GM18867 (cell line): Measurements from ENCODE around the gene DYRK3.

Source experiments
- ATAC-seq: cut with Tn5 transposase; IDR thresholded peaks from one replicate; pipeline ENCODE4 v1.9.1; 2021; ENCODE audit warnings: mild to moderate bottlenecking, moderate library complexity; ENCODE audit not compliant: unreplicated experiment

Gene DYRK3

DNA sequence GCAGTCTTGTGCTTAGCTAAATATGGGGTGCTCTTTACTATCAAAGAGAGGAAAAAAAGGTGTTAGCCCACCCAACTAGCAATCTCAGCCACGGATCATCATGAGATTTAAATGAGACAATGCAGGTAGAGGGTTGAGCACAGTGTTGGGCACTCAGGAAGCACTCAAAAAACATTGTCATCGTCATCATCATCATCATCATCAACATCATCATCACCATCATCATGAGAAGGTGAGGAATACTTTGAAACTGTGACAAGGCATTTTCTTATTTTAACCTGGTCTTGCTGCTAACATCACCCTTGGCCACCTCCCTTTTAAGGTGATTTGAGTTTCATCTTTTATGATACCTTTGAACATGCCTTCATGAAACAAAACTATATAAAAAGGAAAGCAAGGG, 46.0 kb downstream of the DYRK3 start:
- ATAC-seq: no peak

DNA sequence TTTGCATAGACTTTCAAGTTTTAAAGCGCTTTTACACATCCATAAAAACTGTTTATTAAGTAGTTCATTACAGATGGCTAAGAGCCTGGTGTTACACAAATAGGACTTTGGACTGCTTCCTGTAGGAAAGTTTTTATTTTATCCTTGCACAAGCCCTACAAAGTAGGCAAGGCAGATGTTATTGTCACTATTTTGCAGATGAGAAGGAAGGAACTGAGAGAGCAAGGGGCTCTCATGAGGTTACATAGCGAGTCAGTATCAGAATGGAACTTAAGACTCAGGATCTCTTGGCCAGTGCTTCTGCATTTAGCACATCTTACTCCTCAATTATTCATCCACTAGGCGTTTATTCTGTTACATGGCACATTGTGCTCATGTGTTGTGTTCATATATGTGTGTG, 46.8 kb downstream of the DYRK3 start:
- ATAC-seq: no peak

DNA sequence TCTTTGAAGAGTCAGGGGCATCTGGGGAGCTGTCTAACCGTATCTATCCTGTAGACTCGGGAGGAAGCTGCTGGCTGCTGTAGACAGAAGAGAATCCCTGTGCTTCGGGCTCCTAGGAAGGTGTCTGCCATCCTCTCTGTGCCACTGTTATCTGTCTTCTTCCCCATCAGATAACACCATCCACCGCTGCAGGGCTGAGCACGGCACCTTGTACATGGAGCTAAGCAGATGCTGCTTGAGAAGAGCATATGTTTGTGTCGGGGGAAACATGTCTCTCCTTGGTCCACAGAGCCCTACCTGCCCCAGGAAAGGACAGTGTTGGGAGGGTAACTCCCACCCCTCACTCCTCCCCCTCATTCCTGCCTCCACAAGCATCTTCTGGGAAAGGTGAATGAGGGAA, 48.0 kb downstream of the DYRK3 start:
- ATAC-seq: no peak

DNA sequence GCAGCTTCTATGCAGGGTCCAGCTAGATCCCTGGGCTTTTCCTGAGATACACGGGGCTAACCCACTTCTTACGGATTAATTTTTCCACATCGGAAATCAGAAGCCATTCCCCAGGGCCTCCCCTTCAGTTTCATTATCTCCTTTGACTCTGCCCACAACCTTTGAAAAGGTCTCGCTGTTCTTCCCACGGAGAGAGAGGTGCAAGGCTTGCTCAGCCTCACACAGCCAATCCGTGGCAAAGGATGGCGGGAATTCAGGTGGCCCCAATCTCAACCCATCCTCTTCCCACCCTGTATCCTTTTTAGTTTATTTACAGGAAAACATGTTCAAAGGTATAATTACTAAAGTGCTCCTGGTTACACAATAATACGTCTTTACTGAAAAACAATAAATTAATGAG, 48.7 kb downstream of the DYRK3 start:
- ATAC-seq: no peak

DNA sequence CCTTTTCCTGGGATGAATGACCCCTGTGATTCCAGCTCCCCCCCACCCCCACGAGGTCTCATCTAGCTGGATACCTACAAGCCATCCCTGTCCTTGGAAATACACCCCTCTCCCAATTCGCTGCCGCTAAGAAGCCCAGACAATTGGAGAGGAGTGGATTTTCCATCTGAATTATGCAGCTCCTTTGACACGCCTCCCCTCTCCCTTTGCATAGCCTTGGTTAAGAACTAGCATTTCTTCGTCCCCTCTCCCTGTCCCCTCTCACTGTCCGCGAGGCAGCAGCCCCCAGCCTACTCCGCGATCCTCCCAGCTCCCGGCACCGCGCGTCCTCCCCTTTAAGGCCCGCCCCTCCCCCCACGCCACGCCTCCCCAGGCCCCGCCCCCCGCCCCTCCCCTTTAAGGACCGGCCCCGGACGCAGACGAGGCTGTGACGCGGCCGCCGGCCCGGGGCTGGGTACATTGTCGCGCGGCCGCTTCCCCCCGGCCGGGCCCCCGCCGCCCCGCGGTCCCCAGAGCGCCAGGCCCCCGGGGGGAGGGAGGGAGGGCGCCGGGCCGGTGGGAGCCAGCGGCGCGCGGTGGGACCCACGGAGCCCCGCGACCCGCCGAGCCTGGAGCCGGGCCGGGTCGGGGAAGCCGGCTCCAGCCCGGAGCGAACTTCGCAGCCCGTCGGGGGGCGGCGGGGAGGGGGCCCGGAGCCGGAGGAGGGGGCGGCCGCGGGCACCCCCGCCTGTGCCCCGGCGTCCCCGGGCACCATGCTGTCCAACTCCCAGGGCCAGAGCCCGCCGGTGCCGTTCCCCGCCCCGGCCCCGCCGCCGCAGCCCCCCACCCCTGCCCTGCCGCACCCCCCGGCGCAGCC, 49.4 kb downstream of the DYRK3 start, which contains the start of gene MAPKAPK2:
TSS of gene MAPKAPK2 (plus strand) at position 428 of the 856 bp plus-strand sequence. CDS start at position 753, 325 bp downstream.
- peak; percentile 41 for ATAC-seq

DNA sequence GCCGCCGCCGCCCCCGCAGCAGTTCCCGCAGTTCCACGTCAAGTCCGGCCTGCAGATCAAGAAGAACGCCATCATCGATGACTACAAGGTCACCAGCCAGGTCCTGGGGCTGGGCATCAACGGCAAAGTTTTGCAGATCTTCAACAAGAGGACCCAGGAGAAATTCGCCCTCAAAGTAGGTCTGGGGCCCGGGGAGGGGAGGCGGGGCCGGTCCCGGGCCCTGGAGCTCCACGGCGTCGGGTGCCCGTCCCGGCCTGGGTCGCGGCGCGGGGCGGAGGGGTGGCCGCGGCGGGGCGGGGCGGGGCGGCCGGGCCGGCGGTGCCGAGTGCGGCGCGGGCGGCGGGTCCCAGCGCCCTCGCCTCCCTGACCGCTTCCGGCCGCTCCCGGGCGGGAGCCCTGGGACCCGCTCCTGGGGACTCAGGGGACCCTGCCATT, 50.0 kb downstream of the DYRK3 start:
- peak; percentile 24 for ATAC-seq

DNA sequence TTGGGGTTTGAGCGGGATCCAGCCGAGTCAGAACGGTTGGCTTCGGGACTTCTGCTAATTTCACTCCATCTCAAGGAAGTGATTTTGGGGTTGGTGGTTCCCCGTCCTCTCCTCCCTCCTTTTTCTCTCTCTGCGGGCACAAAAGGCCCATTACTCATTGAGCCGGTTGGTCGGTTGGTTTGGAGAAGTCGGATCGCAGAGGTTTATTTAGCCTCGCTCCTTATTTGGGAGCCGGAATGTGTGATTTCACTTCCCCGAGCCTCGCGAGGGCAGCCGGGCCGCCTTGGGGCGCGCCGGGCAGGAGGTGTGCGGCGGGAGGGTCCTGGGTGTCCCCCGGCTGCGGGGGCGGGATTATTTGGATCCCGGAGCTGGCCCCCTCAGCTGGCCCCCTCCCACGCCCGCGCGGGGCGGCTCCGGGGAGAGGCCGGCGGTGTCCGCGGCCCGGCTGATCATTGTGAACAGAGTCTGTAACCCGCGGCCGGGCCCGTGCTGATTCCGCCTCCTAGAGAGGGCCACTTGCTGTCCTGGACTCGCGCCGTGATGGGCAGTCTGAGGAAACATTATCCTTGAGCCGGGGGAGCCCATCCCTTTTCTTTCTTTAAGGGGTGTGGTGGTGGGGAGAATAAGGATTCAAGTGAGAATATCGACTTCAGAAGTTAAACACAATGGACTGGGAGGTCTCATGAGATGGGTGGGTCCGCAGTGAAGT, 50.6 kb downstream of the DYRK3 start:
- peak; percentile 14 for ATAC-seq

DNA sequence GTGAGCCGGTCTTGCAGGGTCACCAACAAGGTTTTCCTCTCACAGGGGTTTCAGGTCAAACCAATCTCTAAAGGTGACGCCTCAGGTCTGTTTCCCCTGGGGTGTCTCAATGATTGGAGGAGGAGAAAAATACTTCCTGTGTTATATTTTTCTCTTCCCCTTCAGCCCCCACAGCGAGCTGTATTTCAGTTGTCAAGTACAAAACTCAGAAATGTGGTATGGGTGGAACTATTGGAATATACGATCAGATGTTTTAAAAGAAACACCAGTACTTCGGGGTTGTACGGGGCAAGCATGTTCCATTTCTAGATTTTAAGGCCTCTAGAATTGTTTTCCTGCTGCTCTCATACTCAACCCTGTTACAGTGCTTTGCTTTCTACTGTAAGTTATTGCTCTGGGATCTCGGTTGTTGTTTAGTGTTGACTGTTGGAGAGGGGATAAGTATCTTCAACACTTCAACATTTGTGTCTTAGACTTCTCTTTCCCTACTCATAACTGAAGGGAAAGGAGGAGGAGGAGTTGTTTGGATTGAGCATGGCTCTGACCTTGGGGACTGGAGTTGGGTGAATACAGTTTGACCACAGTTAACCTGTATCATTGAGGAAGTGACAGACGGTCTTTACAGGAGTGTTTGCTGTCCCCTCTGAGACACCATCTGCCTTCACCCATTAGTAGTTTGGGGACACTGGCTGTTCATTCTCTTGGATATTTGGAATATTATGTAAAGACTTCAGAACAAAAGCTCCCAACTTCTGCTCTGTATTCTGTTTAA, 51.3 kb downstream of the DYRK3 start:
- ATAC-seq: peak; percentile 38

DNA sequence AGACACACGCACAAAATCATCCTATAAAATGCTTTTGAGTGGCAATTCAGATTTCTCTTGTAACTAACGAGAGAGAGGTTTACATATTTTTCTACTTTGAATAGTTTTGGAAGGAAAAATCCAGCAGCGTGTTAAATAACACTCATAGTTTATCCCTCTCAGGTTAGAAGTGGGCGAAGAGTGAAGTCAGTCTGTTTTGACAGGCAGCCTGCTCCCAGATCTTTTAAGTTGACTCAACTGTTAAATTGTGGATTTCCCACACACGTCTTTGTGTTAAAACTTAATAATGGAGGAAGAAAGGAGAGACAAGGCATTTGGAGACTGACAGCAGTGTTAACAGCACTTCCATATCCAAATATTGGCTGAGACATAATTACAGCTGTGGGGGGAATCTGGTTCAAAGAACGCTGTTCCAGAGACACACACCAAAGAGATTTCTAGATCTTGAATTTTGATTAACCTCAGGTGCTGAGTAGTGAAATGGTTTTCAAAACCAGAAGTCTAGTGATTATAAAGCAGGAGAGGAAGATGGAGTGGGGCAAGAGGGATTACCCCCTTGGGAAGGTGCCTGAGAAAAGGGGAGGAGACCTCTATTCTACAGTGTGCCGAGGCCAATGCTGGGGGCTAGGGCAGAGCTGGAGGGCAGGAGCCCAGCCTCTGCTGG, 52.0 kb downstream of the DYRK3 start:
- no peak for ATAC-seq

DNA sequence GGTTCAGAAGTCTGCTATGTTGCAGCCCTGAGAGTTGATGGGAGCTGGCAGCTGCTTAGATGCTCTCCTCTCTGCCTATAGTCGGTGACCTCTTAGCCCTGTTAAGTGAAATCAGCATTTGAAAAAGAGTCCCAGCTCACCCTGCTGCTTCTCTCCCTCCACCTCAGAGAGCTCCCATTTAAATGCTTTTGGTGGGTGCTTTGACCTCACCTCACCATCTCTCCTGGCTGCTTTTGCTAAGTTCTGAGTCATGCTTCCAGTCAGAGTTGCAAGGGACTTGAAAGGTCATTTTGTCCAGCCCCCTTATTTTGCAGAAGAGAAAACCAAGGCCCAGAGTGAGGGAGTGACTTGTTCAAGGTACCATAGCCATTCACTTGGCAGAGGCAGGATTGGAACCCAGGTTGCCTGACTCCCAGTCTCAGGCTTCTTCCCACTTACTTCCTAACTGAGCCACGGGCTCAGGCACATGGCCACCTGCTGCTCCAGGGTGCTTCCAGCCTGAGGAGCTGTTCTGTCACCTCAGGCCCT, 52.6 kb downstream of the DYRK3 start:
- ATAC-seq: no peak

DNA sequence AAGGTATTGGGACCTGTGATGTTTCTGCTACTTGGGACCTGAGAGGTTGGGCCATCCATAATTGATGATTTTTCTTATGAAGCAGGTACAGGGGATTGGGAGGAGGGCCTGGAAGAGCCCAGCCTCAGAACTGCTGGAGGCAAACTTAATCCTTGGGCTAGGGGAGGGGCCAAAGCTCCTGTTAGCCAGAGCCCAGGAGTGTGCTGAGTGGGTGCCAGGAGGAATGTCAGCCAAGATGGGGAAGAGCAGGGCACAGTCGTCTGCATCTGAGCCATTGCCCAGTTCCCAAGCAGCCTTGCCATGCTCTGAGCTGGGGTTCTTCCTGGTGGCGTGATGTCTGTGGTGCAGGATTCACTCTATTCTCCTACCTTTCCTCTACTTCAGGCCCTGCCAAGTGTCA, 55.2 kb downstream of the DYRK3 start:
- ATAC-seq: no peak

DNA sequence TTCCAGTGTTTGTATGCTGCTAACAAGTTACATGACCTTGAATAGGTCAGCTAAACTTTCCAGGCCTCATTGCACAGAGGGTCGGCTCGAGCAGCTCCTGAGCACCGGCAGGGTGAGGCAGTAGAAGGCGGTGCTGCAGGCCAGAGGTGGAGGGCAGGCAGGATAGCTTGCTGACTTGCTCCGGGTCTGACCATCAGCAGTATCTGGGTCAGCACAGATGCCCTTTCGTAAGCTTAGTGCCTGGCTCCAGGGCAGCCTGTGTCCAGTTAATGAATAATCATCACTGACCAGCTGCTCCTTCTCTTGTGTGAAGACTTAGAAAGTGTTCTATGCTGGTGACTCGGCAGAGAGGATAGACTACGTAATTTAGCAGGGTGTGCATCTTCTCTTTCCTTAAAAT, 56.3 kb downstream of the DYRK3 start:
- no peak for ATAC-seq

DNA sequence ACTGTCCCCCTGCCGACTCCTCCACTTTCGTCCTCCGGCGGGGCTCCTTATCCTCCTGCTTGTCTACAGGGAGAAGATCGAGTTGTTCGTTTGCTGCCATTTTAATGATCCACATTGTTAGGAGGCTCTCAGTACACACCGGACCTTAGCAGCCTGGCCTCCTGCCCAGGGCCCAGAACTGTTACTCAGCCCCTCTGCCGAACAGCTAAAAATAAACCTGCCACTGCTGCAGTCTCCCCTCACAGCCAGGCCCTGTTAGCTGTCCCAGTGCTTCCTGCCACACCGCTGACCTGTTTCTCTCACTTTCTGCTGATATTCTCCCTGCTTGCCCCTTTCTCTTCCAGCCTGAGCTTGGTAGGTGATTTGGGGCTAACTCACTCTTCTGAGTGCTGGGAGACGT, 57.7 kb downstream of the DYRK3 start:
- ATAC-seq: no peak

DNA sequence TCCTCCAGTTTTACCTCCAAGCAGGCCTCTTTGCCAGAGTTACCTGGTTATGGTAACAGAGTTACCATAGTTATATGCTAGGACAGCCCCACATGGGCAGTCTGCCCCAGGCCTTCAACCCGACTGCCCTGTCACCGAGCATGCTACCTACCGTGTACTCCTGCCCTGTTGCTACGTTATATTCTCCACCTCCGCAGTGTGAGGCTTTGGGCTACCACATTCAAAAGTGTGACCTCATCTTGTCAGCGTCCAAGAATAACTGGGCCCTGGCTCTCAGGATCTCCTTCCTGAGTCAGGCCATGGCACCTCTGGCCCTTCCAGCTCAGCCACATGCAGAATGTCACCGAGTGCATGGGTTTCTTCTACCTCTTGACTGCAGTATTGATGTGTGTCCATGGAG, 58.3 kb downstream of the DYRK3 start:
- ATAC-seq: no peak

DNA sequence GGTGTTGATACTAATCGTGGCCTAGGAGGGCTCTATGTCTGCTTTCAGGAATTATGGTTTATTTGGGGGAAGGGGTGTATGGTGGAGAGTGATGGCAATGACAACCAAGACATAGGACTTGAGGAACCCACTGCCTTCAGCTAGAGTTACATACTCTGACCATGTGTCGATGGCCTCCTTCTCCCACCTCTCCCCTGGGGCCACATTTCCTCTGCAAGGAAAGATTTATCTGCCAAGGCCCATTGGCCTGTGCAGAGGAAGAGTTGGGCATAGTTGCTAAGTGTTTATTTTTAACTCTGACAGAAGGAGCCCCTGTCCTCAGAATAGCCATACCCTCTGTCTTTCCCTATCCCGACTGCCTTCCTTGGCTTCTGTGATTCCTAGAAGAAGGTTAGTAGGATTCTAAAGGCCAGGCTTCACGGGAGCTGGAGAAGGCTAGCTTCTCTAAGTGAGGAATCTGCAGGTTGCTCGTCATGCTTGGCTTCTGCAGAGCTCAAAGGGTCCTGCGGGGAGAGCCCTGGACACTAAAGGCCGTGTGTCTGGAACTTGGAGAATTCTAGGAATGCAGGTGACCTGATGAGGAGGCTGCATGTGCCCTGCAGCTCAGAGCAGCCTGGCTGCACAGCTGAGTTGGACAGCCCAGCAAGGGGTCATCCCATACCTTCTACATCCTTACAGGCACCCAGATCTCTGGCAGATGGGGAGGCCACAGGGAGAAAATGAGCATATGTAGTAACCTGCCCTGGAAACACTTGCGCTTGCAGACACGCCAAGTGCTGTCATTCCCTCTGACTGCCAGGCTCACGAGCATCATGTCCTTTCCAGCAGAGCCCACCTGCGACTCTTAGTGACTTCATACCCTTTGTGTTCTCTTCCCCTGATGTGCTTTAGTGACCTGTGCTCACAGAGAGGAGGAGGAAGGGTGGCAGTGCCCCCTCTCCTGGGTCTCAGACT, 59.1 kb downstream of the DYRK3 start:
- no peak for ATAC-seq

DNA sequence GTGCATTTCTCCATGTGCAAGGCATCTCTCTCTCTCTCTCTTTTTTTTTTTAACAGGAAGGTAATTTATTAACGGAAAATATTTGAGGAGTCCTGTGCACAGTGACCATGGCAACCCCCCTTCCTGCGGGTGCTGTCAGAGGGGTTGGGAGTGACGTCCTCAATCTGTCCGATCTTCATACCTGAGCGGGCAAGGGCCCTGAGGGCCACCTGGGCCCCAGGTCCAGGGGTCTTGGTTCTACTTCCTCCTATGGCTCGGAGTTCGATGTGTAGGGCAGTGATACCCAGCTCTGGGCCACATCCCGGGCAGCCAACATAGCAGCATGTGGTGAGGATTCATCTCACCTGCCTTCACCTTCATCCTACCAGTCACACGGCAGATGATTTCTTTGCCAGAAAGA, 60.4 kb downstream of the DYRK3 start:
- no peak for ATAC-seq

DNA sequence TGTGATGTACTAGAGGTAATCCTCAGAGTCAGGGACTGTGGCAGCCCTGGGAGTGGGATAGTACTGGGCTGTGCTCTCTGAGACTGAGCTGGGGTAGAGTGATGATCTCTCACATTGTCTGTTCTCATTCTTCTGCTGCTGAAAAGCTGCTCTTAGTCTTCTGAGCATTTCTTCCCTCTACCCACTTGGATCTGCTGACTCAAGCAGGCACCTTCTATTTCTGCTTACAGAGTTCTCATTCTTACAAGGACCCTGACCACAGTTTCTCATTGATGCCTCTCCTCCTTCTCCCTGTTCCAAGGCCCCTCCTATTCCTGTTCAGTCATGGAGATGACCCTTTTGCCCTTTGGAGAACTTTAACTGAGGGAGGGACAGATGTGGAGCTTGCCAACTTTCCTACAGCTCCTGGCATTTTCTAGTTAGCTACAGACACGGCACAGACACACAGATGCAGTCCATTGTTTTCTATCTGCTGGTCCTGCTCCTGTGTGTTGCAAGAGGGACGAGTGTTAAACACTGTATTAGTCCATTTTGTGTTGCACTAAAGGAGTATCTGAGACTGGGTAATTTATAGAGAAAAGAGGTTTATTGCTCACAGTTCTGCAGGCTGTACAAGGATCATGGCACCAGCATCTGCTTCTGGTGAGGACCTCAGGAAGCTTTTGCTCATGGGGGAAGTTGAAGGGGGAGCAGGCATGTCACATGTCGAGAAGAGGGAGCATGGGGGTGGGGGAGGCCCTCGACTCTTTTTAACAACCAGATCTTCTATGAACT, 61.7 kb downstream of the DYRK3 start:
- no peak for ATAC-seq

DNA sequence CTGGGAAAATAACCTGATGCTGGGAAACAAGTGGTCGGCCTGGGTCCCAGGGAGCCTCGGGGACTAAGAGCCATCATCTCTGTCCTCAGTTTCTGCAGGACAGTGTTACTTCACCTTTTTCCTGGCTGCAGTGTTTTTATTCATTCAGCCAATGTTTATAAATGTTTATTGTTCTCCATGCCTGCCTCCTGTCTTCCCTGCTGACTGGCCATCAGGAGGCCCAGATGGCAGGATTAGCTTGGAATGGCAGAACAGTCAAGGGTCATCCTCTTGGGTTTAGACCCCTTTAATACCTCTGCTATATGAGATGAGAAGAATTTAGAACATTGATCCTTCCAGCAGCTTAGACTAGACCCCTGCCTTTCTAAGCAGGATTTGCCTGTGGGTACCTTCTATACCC, 62.7 kb downstream of the DYRK3 start:
- ATAC-seq: no peak
